Brain pericyte (primary cell): Measurements from ENCODE around the gene PTGDR2.

Experiments used
- DNase-seq: peaks from one replicate; pipeline ENCODE4 v3.0.0-alpha.2; 2012; ENCODE audit warnings: low read depth, low spot score

The PTGDR2 gene

GRCh38 chr11:60810569-60810968 is 45.2 kb downstream of the PTGDR2 start:
- no peak for DNase-seq

- no peak for DNase-seq
These were observed 45.6 kb downstream of the PTGDR2 start for GRCh38 chr11:60810151-60810550.

- DNase-seq, result no peak
These were observed 46.1 kb downstream of the PTGDR2 start for GRCh38 chr11:60809691-60810090.

- no peak for DNase-seq
These were observed 46.5 kb downstream of the PTGDR2 start for GRCh38 chr11:60809249-60809648.

GRCh38 chr11:60803273-60803936 is 52.3 kb downstream of the PTGDR2 start:
- no peak for DNase-seq

- DNase-seq, result no peak
These were observed 54.6 kb downstream of the PTGDR2 start for GRCh38 chr11:60801194-60801593.
